Measurements from ENCODE around the gene ZNF136.

The ZNF136 gene

DNA sequence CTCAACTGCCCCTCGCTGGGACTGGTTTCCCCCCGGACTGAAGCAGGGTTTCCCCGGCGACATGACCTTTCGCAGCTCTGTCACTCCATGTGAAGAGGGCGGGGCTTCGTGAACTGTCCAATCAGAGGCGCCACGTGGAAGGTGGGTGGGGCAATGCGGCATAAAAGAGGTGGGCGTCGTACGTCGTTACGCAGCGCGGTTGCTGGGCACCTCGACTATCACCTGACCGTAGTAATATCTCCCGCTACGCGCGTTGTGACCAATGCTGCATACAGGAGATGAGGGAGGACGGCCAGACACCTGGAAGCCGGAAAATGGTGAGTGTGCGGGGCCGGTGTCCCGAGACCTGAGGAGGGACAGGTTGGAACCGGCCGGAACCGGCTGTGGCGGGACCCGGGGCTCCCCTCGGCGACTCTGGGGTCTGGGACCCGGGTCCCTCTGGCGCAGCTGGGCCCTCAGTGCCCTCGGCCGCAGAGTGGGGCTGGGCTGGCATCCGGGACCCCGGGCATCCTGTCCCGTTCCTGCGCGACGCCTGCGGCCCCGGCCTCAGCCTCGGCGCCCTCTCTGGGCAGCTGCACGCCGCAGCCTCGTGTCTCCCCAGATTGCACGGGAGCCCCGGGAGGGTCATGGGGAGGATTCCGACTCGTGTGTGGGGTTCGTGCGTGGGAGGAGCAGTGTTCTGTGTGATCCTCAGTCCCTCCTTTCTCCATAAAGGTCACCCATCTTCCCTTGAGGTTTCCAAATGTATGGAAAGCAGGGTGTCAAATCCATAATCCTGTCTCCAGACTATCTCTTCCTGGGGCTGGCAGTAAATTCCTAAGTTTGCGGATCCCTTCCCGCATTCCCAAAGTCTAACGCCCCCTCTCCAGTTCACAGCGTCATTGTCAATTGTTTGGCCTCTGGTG is 32.2 kb downstream of the ZNF136 start:
- no peak for DNase-seq

DNA sequence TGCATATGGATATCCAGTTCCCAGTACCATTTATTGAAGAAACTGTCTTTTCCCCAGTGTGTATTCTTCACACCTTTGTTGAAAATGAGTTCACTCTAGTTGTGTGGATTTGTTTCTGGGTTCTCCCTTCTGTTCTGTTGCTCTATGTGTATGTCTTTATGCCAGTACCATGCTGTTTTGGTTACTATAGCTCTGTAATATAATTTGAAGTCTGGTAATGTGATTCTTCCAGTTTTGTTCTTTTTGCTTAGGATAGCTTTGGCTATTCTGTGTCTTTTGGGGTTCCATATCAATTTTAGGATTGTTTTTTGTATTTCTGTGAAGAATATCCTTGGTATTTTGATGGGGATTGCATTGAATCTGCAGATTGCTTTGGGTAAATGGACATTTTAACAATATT is 35.2 kb downstream of the ZNF136 start:
- DNase-seq, result no peak

DNA sequence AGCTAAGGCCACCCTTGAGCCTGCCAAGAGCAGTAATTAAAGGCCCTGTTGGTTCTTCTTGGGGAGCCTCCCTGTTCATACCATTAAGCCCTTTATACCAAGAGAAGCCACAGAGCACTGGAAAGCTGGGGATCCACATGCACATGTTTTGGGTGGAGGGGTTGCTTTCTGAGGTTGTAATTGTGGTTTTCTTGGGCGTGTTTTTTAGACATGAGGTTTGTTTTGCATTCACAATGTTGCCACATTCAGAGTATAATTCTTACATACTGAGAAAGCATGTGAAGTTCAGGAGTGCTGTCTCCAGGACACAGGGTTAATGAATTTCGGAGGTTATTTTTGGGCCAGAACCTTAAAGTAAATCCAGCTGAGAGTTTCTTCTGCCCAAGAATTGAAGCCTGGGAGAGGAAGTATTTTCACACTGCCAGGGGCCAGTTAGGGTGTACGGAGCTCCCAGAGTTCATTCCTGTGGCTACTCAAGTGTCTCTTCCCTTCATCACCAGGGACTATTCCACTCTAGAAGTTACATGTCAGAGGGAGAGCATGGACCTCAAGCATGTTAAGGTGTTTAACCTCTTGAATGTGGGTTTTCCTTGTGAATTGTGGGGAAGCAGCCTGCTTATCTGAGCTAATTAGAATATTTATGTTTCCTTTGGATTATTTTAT is 37.0 kb downstream of the ZNF136 start:
- DNase-seq, result no peak

DNA sequence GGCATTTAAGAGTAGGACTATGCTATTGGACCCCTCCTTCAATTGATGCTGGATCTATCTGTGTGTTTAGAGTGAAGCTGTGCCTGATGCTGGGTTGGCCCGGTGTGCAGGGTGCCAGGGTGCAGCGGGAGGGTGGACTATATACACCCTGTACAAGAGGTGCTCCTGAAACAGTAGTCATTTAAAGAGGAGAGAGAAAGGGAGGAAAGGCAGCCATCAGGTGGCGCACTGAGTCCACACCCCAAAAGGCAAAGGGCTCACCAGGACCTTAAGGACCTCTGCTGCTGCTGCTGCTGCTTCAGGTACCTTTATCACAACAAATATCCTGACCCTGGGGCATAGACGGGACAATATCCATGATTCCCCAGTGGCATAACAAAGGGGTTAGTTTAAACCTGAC is 39.4 kb downstream of the ZNF136 start:
- no peak for DNase-seq

DNA sequence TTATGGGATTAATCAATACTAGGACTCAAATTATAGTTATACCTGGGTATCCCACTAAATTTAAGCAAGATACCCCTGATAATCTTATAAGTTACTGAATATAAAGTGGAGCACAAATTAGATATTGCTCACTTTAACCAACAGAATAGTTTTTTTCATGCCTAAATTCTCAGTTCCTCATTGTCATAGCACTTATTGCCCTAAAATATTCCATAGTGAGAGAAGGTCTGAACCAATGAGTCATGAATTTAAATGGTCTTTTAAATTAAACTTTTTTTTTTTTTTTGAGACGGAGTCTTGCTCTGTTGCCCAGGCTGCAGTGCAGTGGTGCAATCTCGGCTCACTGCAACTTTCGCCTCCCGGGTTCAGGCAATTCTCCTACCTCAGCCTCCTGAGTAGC is 42.4 kb downstream of the ZNF136 start:
- no peak for DNase-seq

DNA sequence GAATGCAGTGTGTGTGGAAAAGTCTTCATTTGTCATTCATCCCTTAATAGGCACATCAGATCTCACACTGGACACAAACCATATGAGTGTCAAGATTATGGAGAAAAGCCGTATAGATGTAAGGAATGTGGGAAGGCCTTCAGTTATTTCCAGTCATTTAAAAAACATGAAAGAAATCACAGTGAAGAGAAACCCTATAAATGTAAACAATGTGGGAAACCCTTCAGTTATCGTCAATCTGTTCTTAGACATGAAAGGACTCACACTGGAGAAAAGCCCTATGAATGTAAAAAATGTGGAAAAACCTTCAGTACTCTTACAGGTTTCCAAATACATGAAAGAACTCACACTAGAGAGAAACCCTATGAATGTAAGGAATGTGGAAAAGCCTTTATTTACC is 45.3 kb downstream of the ZNF136 start:
- DNase-seq, result no peak

DNA sequence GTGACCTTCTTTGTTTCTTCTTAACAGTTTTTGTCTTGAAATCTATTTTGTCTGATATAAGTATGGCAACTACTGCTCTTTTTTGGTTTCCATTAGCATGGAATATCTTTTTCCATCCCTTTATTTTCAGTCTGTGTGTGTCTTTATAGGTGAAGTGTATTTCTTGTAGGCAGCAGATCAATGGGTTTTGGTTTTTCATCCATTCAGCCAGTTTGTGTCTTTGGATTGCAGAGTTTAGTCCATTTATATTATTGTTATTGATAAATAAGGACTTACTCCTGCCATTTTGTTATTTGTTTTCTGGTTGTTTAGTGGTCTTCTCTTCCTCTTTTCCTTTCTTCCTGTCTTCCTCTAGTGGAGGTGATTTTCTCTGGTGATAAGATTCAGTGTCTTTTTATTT is 54.4 kb downstream of the ZNF136 start:
- DNase-seq, result no peak

DNA sequence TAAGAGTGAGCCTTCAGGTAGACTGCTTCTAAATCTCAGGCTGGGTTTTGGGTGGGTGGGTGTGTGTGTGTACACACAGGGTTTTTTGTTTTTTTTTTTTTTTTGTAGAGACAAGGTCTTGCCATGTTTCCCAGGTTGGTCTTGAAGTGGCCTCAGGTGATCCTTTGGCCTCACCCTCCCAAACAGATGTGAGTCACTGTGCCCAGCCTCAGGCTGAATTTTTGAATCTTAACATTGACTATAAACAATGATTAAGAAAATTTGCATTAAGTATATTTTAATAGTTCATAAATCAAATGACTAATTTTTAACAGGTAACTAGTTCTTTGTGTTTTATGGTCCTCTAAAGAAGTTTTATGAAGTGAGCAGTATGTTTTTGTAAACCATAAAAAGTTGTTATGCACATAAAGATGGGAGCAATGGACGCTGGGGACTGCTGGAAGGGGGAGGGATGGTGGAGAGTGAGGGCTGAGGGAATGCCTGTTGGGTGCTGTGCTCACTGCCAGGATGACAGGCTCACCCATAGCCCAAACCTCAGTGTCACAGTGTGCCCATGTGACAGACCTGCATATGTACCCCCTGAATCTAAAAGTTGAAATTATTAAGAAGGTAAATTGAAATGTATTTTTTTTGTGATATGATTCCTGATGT is 60.2 kb downstream of the ZNF136 start:
- no peak for DNase-seq

DNA sequence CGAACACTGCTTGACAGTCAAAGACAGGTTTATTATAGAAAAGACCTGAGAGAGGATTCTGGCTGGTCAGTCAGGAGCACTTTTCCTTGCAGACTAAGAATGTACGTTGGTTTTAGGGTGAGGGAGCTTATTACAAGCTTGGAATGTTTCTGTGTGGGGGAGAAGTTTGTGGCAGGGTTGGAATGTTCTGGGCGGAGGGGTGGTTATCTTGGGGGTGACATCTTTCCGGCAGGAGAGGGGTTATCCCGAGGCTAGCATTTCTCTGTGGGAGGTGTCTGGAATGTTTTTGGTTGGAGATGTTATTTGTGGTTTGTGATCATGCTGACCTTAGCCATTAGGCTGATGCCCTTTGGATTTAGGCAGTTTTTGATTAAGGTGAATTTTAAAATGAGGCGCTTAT is 61.8 kb downstream of the ZNF136 start:
- no peak for DNase-seq

DNA sequence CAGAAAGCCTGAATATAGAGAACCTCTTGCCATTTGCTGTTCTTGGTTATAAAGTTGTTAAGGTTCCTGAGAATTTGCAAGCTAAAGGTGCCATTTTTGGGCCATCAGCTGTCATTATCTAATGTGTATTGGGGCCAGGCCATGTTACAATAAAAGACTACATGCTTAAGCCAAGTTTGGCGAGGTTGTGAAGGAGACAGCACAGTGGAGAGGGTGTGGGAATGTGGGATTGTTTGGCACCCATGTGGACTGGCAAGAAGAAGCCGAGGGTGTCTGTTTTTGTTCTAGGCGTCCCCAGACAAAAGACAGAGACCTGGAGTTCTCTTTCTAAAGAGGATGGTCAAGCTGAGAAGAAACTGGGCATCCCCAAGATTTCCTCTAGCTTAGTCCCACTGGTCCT is 67.1 kb downstream of the ZNF136 start:
- DNase-seq, result no peak

DNA sequence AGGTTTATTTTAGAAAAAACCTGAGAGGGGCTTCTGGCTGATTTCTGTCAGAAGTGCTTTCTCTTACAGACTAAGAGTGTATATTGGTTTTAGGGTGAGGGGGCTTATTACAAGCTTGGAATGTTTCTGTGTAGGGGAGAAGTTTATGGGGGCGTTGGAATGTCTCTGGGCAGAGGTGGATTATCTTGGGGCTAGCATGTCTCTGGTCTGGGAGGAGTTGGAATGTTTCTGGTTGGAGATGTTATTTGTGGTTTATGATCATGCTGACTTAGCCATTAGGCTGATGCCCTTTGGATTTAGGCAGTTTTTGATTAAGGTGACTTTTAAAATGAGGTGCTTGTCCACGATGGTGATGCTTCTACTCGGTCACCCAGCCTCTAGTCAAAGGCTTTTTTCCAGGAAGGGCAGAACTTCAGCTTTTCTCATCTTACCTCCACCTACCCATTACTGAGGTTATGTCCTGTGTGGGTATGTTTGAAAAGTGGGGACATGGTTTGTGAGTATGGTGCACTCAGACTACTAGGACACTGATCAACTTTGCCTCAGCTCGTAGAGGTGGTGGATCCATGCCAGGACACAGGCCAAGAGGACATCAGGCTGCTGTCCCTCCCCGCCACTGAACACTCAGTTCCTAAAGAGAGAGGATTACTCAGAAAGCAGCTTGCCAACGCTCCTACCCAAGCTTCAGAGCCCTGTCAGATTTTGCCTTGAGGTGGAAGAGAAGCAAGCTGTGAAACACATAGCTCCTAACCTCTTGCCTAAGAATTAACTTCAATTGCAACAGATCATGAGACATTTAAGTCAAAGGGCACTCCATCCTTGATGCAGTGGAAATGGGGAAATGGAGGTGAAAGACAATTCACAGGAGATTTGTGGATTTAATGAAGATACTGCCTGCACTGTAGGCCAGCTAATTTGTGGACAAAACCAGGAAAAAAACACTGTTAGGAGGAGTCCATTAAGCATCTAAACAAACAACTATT is 68.1 kb downstream of the ZNF136 start:
- DNase-seq, result no peak

DNA sequence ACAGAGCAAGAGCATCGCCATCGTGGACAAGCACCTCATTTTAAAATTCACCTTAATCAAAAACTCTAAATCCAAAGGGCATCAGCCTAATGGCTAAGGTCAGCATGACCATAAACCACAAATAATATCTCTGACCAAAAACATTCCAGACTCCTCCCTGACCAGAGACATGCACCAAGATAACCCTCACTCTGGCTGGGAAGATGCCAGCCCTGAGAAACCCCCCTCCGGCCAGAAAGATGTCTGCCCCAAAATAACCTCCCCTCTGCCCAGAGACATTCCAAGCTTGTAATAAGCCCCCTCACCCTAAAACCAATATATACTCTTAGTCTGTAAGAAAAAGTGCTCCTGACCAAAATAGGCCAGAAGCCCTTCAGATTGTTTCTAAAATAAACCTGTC is 70.1 kb downstream of the ZNF136 start:
- no peak for DNase-seq

DNA sequence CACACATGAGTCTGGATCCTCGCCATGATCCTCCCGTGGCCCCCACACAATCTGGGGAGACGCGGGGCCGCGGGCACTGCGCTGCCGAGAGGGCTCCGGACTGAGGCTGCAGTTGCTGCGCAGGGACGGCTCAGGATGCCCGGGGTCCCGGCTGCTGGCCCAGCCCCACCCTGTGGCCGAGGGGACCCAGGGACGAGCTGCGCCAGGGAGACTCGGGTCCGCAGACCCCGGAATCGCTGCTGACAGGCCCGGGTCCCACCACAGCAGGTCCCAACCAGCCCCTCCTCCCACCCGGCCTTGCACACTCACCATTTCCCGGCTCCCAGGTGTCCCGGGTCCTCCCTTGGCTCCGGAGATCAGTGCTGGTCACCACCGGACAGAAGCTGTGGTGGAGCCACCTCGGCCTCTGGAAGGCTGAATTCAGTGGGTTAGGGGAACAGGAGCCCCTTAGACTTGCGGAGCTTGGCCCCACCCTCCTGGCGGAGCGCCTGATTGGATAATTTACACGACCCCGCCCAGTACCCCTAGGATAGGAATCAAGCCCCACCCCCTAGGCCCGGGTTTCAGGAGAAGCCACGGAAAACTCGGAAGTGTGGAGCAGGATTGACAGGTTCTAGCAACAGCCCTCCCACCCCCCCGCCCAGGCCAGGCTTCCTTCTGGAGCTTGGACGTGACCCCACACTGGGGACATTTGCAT is 74.4 kb downstream of the ZNF136 start:
- no peak for DNase-seq

Data from NCI-H1436 (cell line).